CD4-positive, CD25-positive, alpha-beta regulatory T cell (primary cell): ENCODE measurements around the gene OR1D5. TPM values are rescaled to one million over a fixed set of nuclear protein-coding genes. Genes with fewer than 3 reads are reported as not detected.
"Not testable (repeated sequence)": the region's sequence is repeated elsewhere in the genome, so short reads cannot be mapped to it uniquely, and the experiment has no call there.

Experiments used
- ATAC-seq, 2 donors: fragments of 150-1000 bp; cut with Tn5 transposase; one replicate each; pipeline ENCODE4 v1.10.0; 2021; ENCODE audit warnings: low read depth in 2 of 2, moderate number of reproducible peaks in 2 of 2, moderate library complexity in 1 of 2
- DNase-seq, 3 donors: peaks; one replicate each; pipeline versions ENCODE4 v3.0.0 to v3.0.0-alpha.2; 2012 to 2022; ENCODE audit warnings: mixed read lengths in 1 of 3
- H3K27ac ChIP-seq: one replicate; pipeline ENCODE4 v1.7.0; 2013; ENCODE audit warnings: mild to moderate bottlenecking, low read length; ENCODE audit not compliant: insufficient read depth, poor library complexity, severe bottlenecking
- H3K27me3 ChIP-seq: one replicate; pipeline ENCODE4 v1.7.0; 2013; ENCODE audit warnings: low read length; ENCODE audit not compliant: control insufficient read depth, insufficient read depth
- H3K36me3 ChIP-seq: one replicate; pipeline ENCODE4 v1.7.0; 2013; ENCODE audit warnings: mild to moderate bottlenecking, low read length, moderate library complexity; ENCODE audit not compliant: control insufficient read depth, insufficient read depth
- H3K4me1 ChIP-seq: 2 replicates; pipeline ENCODE4 v1.7.0; 2013; ENCODE audit warnings: mild to moderate bottlenecking, low read length; ENCODE audit not compliant: insufficient read depth, control insufficient read depth, poor library complexity, severe bottlenecking
- H3K4me3 ChIP-seq: one replicate; pipeline ENCODE4 v1.7.0; 2013; ENCODE audit warnings: low read depth, mild to moderate bottlenecking, low read length, moderate library complexity
- H3K9me3 ChIP-seq, 2 experiments: 1 replicate in 1 of 2; 2 replicates in 1 of 2; pipeline ENCODE4 v1.7.0; 2013; ENCODE audit warnings: low read length in 2 of 2, mild to moderate bottlenecking in 1 of 2, moderate library complexity in 1 of 2; ENCODE audit not compliant: control insufficient read depth in 2 of 2
- H3K27ac Mint-ChIP-seq, 3 donors: one replicate each; pipeline ENCODE4 v1.8.0; 2020 to 2022; ENCODE audit warnings: mild to moderate bottlenecking in 3 of 3, mixed read lengths in 3 of 3, moderate library complexity in 2 of 3
- H3K27me3 Mint-ChIP-seq: one replicate; pipeline ENCODE4 v1.8.0; 2022; ENCODE audit warnings: mild to moderate bottlenecking, mixed read lengths
- H3K36me3 Mint-ChIP-seq: one replicate; pipeline ENCODE4 v1.8.0; 2020; ENCODE audit warnings: mixed read lengths
- H3K4me1 Mint-ChIP-seq, 4 donors: one replicate each; pipeline ENCODE4 v1.8.0; 2020 to 2022; ENCODE audit warnings: mixed read lengths in 4 of 4, mild to moderate bottlenecking in 1 of 4
- H3K4me3 Mint-ChIP-seq, 4 donors: one replicate each; pipeline ENCODE4 v1.8.0; 2020 to 2022; ENCODE audit warnings: mild to moderate bottlenecking in 4 of 4, mixed read lengths in 4 of 4, moderate library complexity in 3 of 4
- H3K9me3 Mint-ChIP-seq, 7 donors: one replicate each; pipeline ENCODE4 v1.8.0; 2020 to 2022; ENCODE audit warnings: mixed read lengths in 7 of 7, mild to moderate bottlenecking in 3 of 7, moderate library complexity in 2 of 7
- polyA plus RNA-seq, 4 donors: library from polyadenylated mRNA; unstranded; fragments of 300-500 nt; fragmentation: Illumina TruSeq; gene quantifications; one replicate each; pipeline ENCODE4 v1.2.3, GENCODE V29; 2021
- total RNA-seq: library from RNA; stranded (reverse); gene quantifications from one replicate; pipeline ENCODE4 v1.2.3, GENCODE V29; 2022

Gene OR1D5
- total and polyA plus RNA-seq, 5 donors from 2014 or later: not detected

- ATAC-seq, H3K4me3 ChIP-seq, DNase-seq, H3K27ac ChIP-seq, H3K27me3 Mint-ChIP-seq, H3K4me3 Mint-ChIP-seq, H3K9me3 Mint-ChIP-seq, H3K9me3 ChIP-seq, H3K4me1 ChIP-seq, H3K4me1 Mint-ChIP-seq, H3K27me3 ChIP-seq, H3K27ac Mint-ChIP-seq: not testable (repeated sequence)
- H3K36me3 Mint-ChIP-seq: peaks cover 17% of the 10 kb centered on the region
- peaks cover 24% of the 10 kb centered on the region for H3K36me3 ChIP-seq
These were observed 32.4 kb downstream of the OR1D5 start for GRCh38 chr17:3030852-3031470.

- Histone ChIP-seq H3K4me1 (no peaks in the 10 kb centered on the region), H3K36me3 (peaks cover 29% of the 10 kb centered on the region), H3K4me3 (no peak overlapping the region), H3K27ac (no peak overlapping the region), H3K9me3 (no peaks in the 10 kb centered on the region), H3K27me3 (no peaks in the 10 kb centered on the region)
- DNase-seq (no peak), ATAC-seq (no peak)
- H3K4me1 Mint-ChIP-seq: no peaks in the 10 kb centered on the region
- H3K36me3 Mint-ChIP-seq: peaks cover 17% of the 10 kb centered on the region
- H3K9me3 Mint-ChIP-seq: no peaks in the 10 kb centered on the region
- H3K4me3 Mint-ChIP-seq: no peak overlapping the region
- H3K27me3 Mint-ChIP-seq: no peaks in the 10 kb centered on the region
- H3K27ac Mint-ChIP-seq: no peak overlapping the region
These were observed 33.3 kb downstream of the OR1D5 start for GRCh38 chr17:3030096-3030495.

- H3K4me1 ChIP-seq: no peaks in the 10 kb centered on the region
- Mint-ChIP-seq H3K36me3 (peaks cover 22% of the 10 kb centered on the region), H3K27me3 (no peaks in the 10 kb centered on the region), H3K4me1 (no peaks in the 10 kb centered on the region), H3K4me3 (no peak overlapping the region), H3K9me3 (no peaks in the 10 kb centered on the region), H3K27ac (no peak overlapping the region)
- H3K27ac ChIP-seq: no peak overlapping the region
- DNase-seq (no peak), ATAC-seq (no peak)
- peaks cover 29% of the 10 kb centered on the region for H3K36me3 ChIP-seq
- no peaks in the 10 kb centered on the region for H3K9me3 ChIP-seq
- no peaks in the 10 kb centered on the region for H3K27me3 ChIP-seq
- no peak overlapping the region for H3K4me3 ChIP-seq
These were observed 34.0 kb downstream of the OR1D5 start for GRCh38 chr17:3029213-3029913.

- H3K36me3 Mint-ChIP-seq: peaks cover 33% of the 10 kb centered on the region
- H3K36me3 ChIP-seq: peaks cover 35% of the 10 kb centered on the region
- no peak overlapping the region for H3K27ac Mint-ChIP-seq
- DNase-seq: no peak
- H3K4me3 Mint-ChIP-seq: no peak overlapping the region
- H3K27me3 ChIP-seq: no peaks in the 10 kb centered on the region
- no peaks in the 10 kb centered on the region for H3K4me1 Mint-ChIP-seq
- no peak overlapping the region for H3K4me3 ChIP-seq
- no peaks in the 10 kb centered on the region for H3K27me3 Mint-ChIP-seq
- no peak overlapping the region for H3K27ac ChIP-seq
- no peak for ATAC-seq
- no peaks in the 10 kb centered on the region for H3K4me1 ChIP-seq
- H3K9me3 ChIP-seq: peaks cover 0 to 3% of the 10 kb centered on the region in 2 experiments
- H3K9me3 Mint-ChIP-seq: peaks cover 0 to 7% (median 3%) of the 10 kb centered on the region in 7 donors
These were observed 35.4 kb downstream of the OR1D5 start for GRCh38 chr17:3027786-3028532.

GRCh38 chr17:3026856-3027751 lies 36.3 kb downstream of the OR1D5 start:
- no peaks in the 10 kb centered on the region for H3K4me1 Mint-ChIP-seq
- Histone ChIP-seq H3K27me3 (no peaks in the 10 kb centered on the region), H3K4me3 (no peak overlapping the region), H3K36me3 (peaks cover 44% of the 10 kb centered on the region), H3K27ac (no peak overlapping the region), H3K9me3 (peaks cover 6 to 8% of the 10 kb centered on the region in 2 experiments), H3K4me1 (no peaks in the 10 kb centered on the region)
- peaks cover 42% of the 10 kb centered on the region for H3K36me3 Mint-ChIP-seq
- H3K27me3 Mint-ChIP-seq: no peaks in the 10 kb centered on the region
- ATAC-seq (no peak), DNase-seq (no peak)
- no peak overlapping the region for H3K27ac Mint-ChIP-seq
- H3K9me3 Mint-ChIP-seq: peaks cover 0 to 15% (median 3%) of the 10 kb centered on the region in 7 donors
- no peak overlapping the region for H3K4me3 Mint-ChIP-seq

GRCh38 chr17:3026125-3026855 lies 37.1 kb downstream of the OR1D5 start:
- H3K4me1 Mint-ChIP-seq: no peaks in the 10 kb centered on the region
- H3K4me3 ChIP-seq: no peak overlapping the region
- no peak overlapping the region for H3K27ac ChIP-seq
- H3K4me1 ChIP-seq: no peaks in the 10 kb centered on the region
- no peak overlapping the region for H3K4me3 Mint-ChIP-seq
- peaks cover 50% of the 10 kb centered on the region for H3K36me3 Mint-ChIP-seq
- no peak overlapping the region for H3K27ac Mint-ChIP-seq
- no peaks in the 10 kb centered on the region for H3K27me3 ChIP-seq
- H3K27me3 Mint-ChIP-seq: no peaks in the 10 kb centered on the region
- no peak for ATAC-seq
- H3K9me3 Mint-ChIP-seq: peaks cover 0 to 24% (median 3%) of the 10 kb centered on the region in 7 donors
- DNase-seq: no peak
- H3K36me3 ChIP-seq: peaks cover 51% of the 10 kb centered on the region
- peaks cover 6 to 13% of the 10 kb centered on the region in 2 experiments for H3K9me3 ChIP-seq
